ENCODE measurements around the gene CCDC34. TPM values are rescaled to one million over a fixed set of nuclear protein-coding genes. Genes with fewer than 3 reads are reported as not detected.

CCDC34 gene
- total RNA-seq: 10 to 100 TPM in 1 of 2 donors, 1 to 10 TPM in 1; 9.0 to 13.9 TPM
- 10 to 100 TPM; 16.3 to 22.9 TPM for polyA plus RNA-seq (ENCODE audit: insufficient read length in 2 of 2)
- long read RNA-seq, donor 1, transcript CCDC34-201 (3 exons, 2,109 nt): major isoform, 12 of 26 reads
- long read RNA-seq, donor 1, transcript CCDC34-202 (6 exons, 2,103 nt): minor isoform, 8 of 26 reads
- long read RNA-seq, donor 1, partial matches to known transcripts: 6 of 26 reads
- long read RNA-seq, donor 1, other reads (novel, unspliced or antisense): 0 of 26 reads
- long read RNA-seq, donor 2, transcript CCDC34-201 (3 exons, 2,109 nt): major isoform, 7 of 7 reads
- long read RNA-seq, donor 2, partial matches to known transcripts: 0 of 7 reads
- long read RNA-seq, donor 2, other reads (novel, unspliced or antisense): 0 of 7 reads
- long read RNA-seq, donor 3, partial matches to known transcripts: 0 of 4 reads
- long read RNA-seq, donor 3, other reads (novel, unspliced or antisense): 0 of 4 reads
- long read RNA-seq, donor 4, transcript CCDC34-201 (3 exons, 2,109 nt): major isoform, 13 of 18 reads
- long read RNA-seq, donor 4, transcript CCDC34-202 (6 exons, 2,103 nt): minor isoform, 5 of 18 reads
- long read RNA-seq, donor 4, partial matches to known transcripts: 0 of 18 reads
- long read RNA-seq, donor 4, other reads (novel, unspliced or antisense): 0 of 18 reads

- DNase-seq (ENCODE audit: low read depth in 4 of 6, low spot score in 6 of 6): peak; percentile 88 to 98 (median 92)
- H3K27ac ChIP-seq (ENCODE audit: low read depth, low read length): peak within 1 kb of the TSS; percentile 74
- no peaks in the 10 kb centered on the region for H3K27me3 ChIP-seq (ENCODE audit: control insufficient read depth, insufficient read depth, low read length)
- H3K4me3 ChIP-seq (ENCODE audit: low read depth, low read length): peak within 1 kb of the TSS; percentile 81
- no peaks in the 10 kb centered on the region for H3K9me3 ChIP-seq (ENCODE audit: control insufficient read depth, insufficient read depth, low read length)
- peaks cover 3% of the 10 kb centered on the region for H3K4me1 ChIP-seq (ENCODE audit: control insufficient read depth, insufficient read depth, low read length)
- WGBS (ENCODE audit: insufficient coverage): 0% methylated on average over 51 of the region's 57 CpGs
- H3K36me3 ChIP-seq (ENCODE audit: control insufficient read depth, insufficient read depth, low read length): peaks cover 2% of the 10 kb centered on the region
These were observed at the start of gene CCDC34 for GRCh38 chr11:27362749-27363575. TSS of gene CCDC34 (minus strand) at chr11:27363215. CDS start at chr11:27363194, 21 bp downstream.

- Histone ChIP-seq H3K9me3 (ENCODE audit: control insufficient read depth, insufficient read depth, low read length) (no peaks in the 10 kb centered on the region), H3K4me3 (ENCODE audit: low read depth, low read length) (no peak overlapping the region), H3K4me1 (ENCODE audit: control insufficient read depth, insufficient read depth, low read length) (no peaks in the 10 kb centered on the region), H3K27me3 (ENCODE audit: control insufficient read depth, insufficient read depth, low read length) (no peaks in the 10 kb centered on the region), H3K36me3 (ENCODE audit: control insufficient read depth, insufficient read depth, low read length) (no peaks in the 10 kb centered on the region), H3K27ac (ENCODE audit: low read depth, low read length) (no peak overlapping the region)
- DNase-seq (ENCODE audit: low read depth in 4 of 6, low spot score in 6 of 6): no peak
These were observed 49.2 kb upstream of the CCDC34 start for GRCh38 chr11:27412192-27412691.

GRCh38 chr11:27411328-27411727, 48.3 kb upstream of the CCDC34 start:
- Histone ChIP-seq H3K4me1 (ENCODE audit: control insufficient read depth, insufficient read depth, low read length) (no peaks in the 10 kb centered on the region), H3K9me3 (ENCODE audit: control insufficient read depth, insufficient read depth, low read length) (no peaks in the 10 kb centered on the region), H3K4me3 (ENCODE audit: low read depth, low read length) (no peak overlapping the region), H3K27ac (ENCODE audit: low read depth, low read length) (no peak overlapping the region), H3K27me3 (ENCODE audit: control insufficient read depth, insufficient read depth, low read length) (no peaks in the 10 kb centered on the region), H3K36me3 (ENCODE audit: control insufficient read depth, insufficient read depth, low read length) (no peaks in the 10 kb centered on the region)
- DNase-seq (ENCODE audit: low read depth in 4 of 6, low spot score in 6 of 6): no peak

GRCh38 chr11:27410272-27410671, 47.3 kb upstream of the CCDC34 start:
- Histone ChIP-seq H3K27me3 (ENCODE audit: control insufficient read depth, insufficient read depth, low read length) (no peaks in the 10 kb centered on the region), H3K36me3 (ENCODE audit: control insufficient read depth, insufficient read depth, low read length) (no peaks in the 10 kb centered on the region), H3K27ac (ENCODE audit: low read depth, low read length) (no peak overlapping the region), H3K4me1 (ENCODE audit: control insufficient read depth, insufficient read depth, low read length) (no peaks in the 10 kb centered on the region), H3K9me3 (ENCODE audit: control insufficient read depth, insufficient read depth, low read length) (no peaks in the 10 kb centered on the region), H3K4me3 (ENCODE audit: low read depth, low read length) (no peak overlapping the region)
- no peak for DNase-seq (ENCODE audit: low read depth in 4 of 6, low spot score in 6 of 6)
- WGBS (ENCODE audit: insufficient coverage): no CpG with 5 or more reads among the region's 1 CpG

- no peak for DNase-seq (ENCODE audit: low read depth in 4 of 6, low spot score in 6 of 6)
- H3K27ac ChIP-seq (ENCODE audit: low read depth, low read length): no peak overlapping the region
- no peaks in the 10 kb centered on the region for H3K36me3 ChIP-seq (ENCODE audit: control insufficient read depth, insufficient read depth, low read length)
- no peak overlapping the region for H3K4me3 ChIP-seq (ENCODE audit: low read depth, low read length)
- H3K9me3 ChIP-seq (ENCODE audit: control insufficient read depth, insufficient read depth, low read length): no peaks in the 10 kb centered on the region
- no peaks in the 10 kb centered on the region for H3K4me1 ChIP-seq (ENCODE audit: control insufficient read depth, insufficient read depth, low read length)
- 89% methylated on average over 1 of the region's 2 CpGs for WGBS (ENCODE audit: insufficient coverage)
- H3K27me3 ChIP-seq (ENCODE audit: control insufficient read depth, insufficient read depth, low read length): no peaks in the 10 kb centered on the region
These were observed 46.7 kb upstream of the CCDC34 start for GRCh38 chr11:27409742-27410141.

- Histone ChIP-seq H3K27me3 (ENCODE audit: control insufficient read depth, insufficient read depth, low read length) (no peaks in the 10 kb centered on the region), H3K4me3 (ENCODE audit: low read depth, low read length) (no peak overlapping the region), H3K27ac (ENCODE audit: low read depth, low read length) (no peak overlapping the region), H3K36me3 (ENCODE audit: control insufficient read depth, insufficient read depth, low read length) (no peaks in the 10 kb centered on the region), H3K4me1 (ENCODE audit: control insufficient read depth, insufficient read depth, low read length) (no peaks in the 10 kb centered on the region), H3K9me3 (ENCODE audit: control insufficient read depth, insufficient read depth, low read length) (no peaks in the 10 kb centered on the region)
- no peak for DNase-seq (ENCODE audit: low read depth in 4 of 6, low spot score in 6 of 6)
These were observed 46.0 kb upstream of the CCDC34 start for GRCh38 chr11:27409049-27409448.

GRCh38 chr11:27408246-27408800, 45.3 kb upstream of the CCDC34 start:
- Histone ChIP-seq H3K4me3 (ENCODE audit: low read depth, low read length) (no peak overlapping the region), H3K27me3 (ENCODE audit: control insufficient read depth, insufficient read depth, low read length) (no peaks in the 10 kb centered on the region), H3K9me3 (ENCODE audit: control insufficient read depth, insufficient read depth, low read length) (no peaks in the 10 kb centered on the region), H3K36me3 (ENCODE audit: control insufficient read depth, insufficient read depth, low read length) (no peaks in the 10 kb centered on the region), H3K27ac (ENCODE audit: low read depth, low read length) (no peak overlapping the region), H3K4me1 (ENCODE audit: control insufficient read depth, insufficient read depth, low read length) (no peaks in the 10 kb centered on the region)
- whole genome bisulfite sequencing (ENCODE audit: insufficient coverage): no CpG with 5 or more reads among the region's 2 CpGs
- peak in 1 of 6 donors; percentile 42 for DNase-seq (ENCODE audit: low read depth in 4 of 6, low spot score in 6 of 6)

- no peaks in the 10 kb centered on the region for H3K27me3 ChIP-seq (ENCODE audit: control insufficient read depth, insufficient read depth, low read length)
- H3K27ac ChIP-seq (ENCODE audit: low read depth, low read length): no peak overlapping the region
- no peak for DNase-seq (ENCODE audit: low read depth in 4 of 6, low spot score in 6 of 6)
- no peak overlapping the region for H3K4me3 ChIP-seq (ENCODE audit: low read depth, low read length)
- no CpG with 5 or more reads among the region's 3 CpGs for WGBS (ENCODE audit: insufficient coverage)
- H3K9me3 ChIP-seq (ENCODE audit: control insufficient read depth, insufficient read depth, low read length): no peaks in the 10 kb centered on the region
- H3K4me1 ChIP-seq (ENCODE audit: control insufficient read depth, insufficient read depth, low read length): no peaks in the 10 kb centered on the region
- no peaks in the 10 kb centered on the region for H3K36me3 ChIP-seq (ENCODE audit: control insufficient read depth, insufficient read depth, low read length)
These were observed 43.7 kb upstream of the CCDC34 start for GRCh38 chr11:27406498-27407354.

- H3K27ac ChIP-seq (ENCODE audit: low read depth, low read length): no peak overlapping the region
- no peaks in the 10 kb centered on the region for H3K36me3 ChIP-seq (ENCODE audit: control insufficient read depth, insufficient read depth, low read length)
- no peak for DNase-seq (ENCODE audit: low read depth in 4 of 6, low spot score in 6 of 6)
- H3K4me3 ChIP-seq (ENCODE audit: low read depth, low read length): no peak overlapping the region
- H3K4me1 ChIP-seq (ENCODE audit: control insufficient read depth, insufficient read depth, low read length): no peaks in the 10 kb centered on the region
- no peaks in the 10 kb centered on the region for H3K27me3 ChIP-seq (ENCODE audit: control insufficient read depth, insufficient read depth, low read length)
- no peaks in the 10 kb centered on the region for H3K9me3 ChIP-seq (ENCODE audit: control insufficient read depth, insufficient read depth, low read length)
- WGBS (ENCODE audit: insufficient coverage): 70% methylated on average over 3 of the region's 3 CpGs
These were observed 42.1 kb upstream of the CCDC34 start for GRCh38 chr11:27405134-27405533.
